OCI-LY1 (cell line): ENCODE results near the gene SPZ1.

ENCODE experiments used
- H2AFZ ChIP-seq: fragments of 200-600 bp; sonication (generic), shearing (Covaris generic); 2 replicates; pipeline ENCODE4 v1.6.0; 2014; ENCODE audit warnings: antibody characterized with exemption, mild to moderate bottlenecking, low read length
- H3F3A ChIP-seq: fragments of 200-600 bp; sonication (generic), shearing (Covaris generic); 2 replicates; pipeline ENCODE4 v1.6.0; 2014; ENCODE audit warnings: mild to moderate bottlenecking, antibody characterized with exemption, low read length, moderate library complexity; ENCODE audit not compliant: insufficient read depth
- H3K27ac ChIP-seq: fragments of 200-600 bp; sonication (generic); 2 replicates; pipeline ENCODE4 v1.5.1; 2014; ENCODE audit warnings: low read length, mixed run types, mild to moderate bottlenecking, low read depth; ENCODE audit not compliant: poor library complexity, severe bottlenecking
- H3K27me3 ChIP-seq: fragments of 200-600 bp; sonication (generic); 2 replicates; pipeline ENCODE4 v1.6.0; 2014; ENCODE audit warnings: antibody characterized with exemption, mild to moderate bottlenecking, low read length, moderate library complexity; ENCODE audit not compliant: insufficient read depth
- H3K36me3 ChIP-seq: fragments of 200-600 bp; sonication (generic); 2 replicates; pipeline ENCODE4 v1.6.1; 2014; ENCODE audit warnings: mild to moderate bottlenecking, antibody characterized with exemption, low read length, moderate library complexity, mixed read lengths; ENCODE audit not compliant: insufficient read depth
- H3K4me1 ChIP-seq: fragments of 200-600 bp; sonication (generic); 2 replicates; pipeline ENCODE4 v1.5.1; 2014; ENCODE audit warnings: mild to moderate bottlenecking, low read length, moderate library complexity; ENCODE audit not compliant: insufficient read depth, severe bottlenecking
- H3K4me2 ChIP-seq: fragments of 200-600 bp; sonication (generic), shearing (Covaris generic); 2 replicates; pipeline ENCODE4 v1.6.1; 2014; ENCODE audit warnings: low read length
- H3K4me3 ChIP-seq: fragments of 200-600 bp; sonication (generic); 2 replicates; pipeline ENCODE4 v1.5.1; 2014; ENCODE audit warnings: low read length, low read depth, mild to moderate bottlenecking, mixed read lengths; ENCODE audit not compliant: poor library complexity, severe bottlenecking
- H3K79me2 ChIP-seq: fragments of 200-600 bp; shearing (Covaris generic); 2 replicates; pipeline ENCODE4 v1.6.1; 2016; ENCODE audit warnings: mixed run types, low read length, mixed read lengths; ENCODE audit not compliant: insufficient read depth
- H3K9ac ChIP-seq: fragments of 200-600 bp; sonication (generic), shearing (Covaris generic); 2 replicates; pipeline ENCODE4 v1.6.1; 2014; ENCODE audit warnings: mild to moderate bottlenecking, low read length, mixed read lengths
- H3K9me2 ChIP-seq: fragments of 200-600 bp; sonication (generic), shearing (Covaris generic); 2 replicates; pipeline ENCODE4 v1.6.1; 2014; ENCODE audit warnings: low read depth, mild to moderate bottlenecking, low read length, mixed read lengths
- H3K9me3 ChIP-seq: fragments of 200-600 bp; shearing (Covaris generic); 2 replicates; pipeline ENCODE4 v1.6.1; 2014; ENCODE audit warnings: low read length, mixed read lengths
- H4K20me1 ChIP-seq: fragments of 200-600 bp; sonication (generic), shearing (Covaris generic); 2 replicates; pipeline ENCODE4 v1.6.0; 2016; ENCODE audit warnings: mild to moderate bottlenecking, low read length; ENCODE audit not compliant: insufficient read depth
- EZH2 ChIP-seq: fragments of 200-600 bp; sonication (generic), shearing (Covaris generic); IDR thresholded peaks from 2 replicates; pipeline ENCODE4 v1.8.0; 2017; ENCODE audit warnings: borderline replicate concordance, mixed run types, mild to moderate bottlenecking, antibody characterized with exemption, low read length, moderate library complexity, mixed read lengths
- TF ChIP-seq, protein P1 (sequence below): fragments of 200-600 bp; sonication (generic), shearing (Covaris generic); IDR thresholded peaks from 2 replicates; pipeline ENCODE4 v1.5.1; 2017; ENCODE audit warnings: mild to moderate bottlenecking, antibody characterized with exemption, low read length, moderate library complexity, mixed read lengths

Gene SPZ1

DNA sequence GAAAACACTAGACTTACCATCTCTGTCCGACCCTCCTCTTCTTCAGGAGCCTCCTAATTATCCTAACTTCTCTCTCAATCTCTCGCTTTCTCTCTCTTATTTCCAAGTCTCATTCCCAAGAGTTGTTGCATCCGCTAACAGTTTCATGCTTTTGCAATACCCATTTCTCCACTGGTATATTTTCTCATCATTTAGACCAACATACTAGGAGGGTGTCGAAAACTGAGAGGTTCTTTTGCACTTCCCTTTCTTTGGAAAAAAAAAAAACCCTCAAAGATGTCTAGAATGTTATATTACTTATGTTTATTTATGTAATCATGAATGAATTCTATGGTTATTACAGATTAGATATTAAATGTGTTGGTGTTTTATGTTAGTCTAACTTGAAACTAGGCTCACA is 35.9 kb downstream of the SPZ1 start:
- Histone ChIP-seq H3K27ac (no peak overlapping the region), H3K27me3 (no peaks in the 10 kb centered on the region), H3K4me2 (no peak overlapping the region), H3K9me2 (no peaks in the 10 kb centered on the region), H3K36me3 (no peaks in the 10 kb centered on the region), H3K4me3 (no peak overlapping the region), H2AFZ (no peak overlapping the region), H3F3A (no peaks in the 10 kb centered on the region), H3K9ac (no peak overlapping the region), H3K4me1 (no peaks in the 10 kb centered on the region), H3K79me2 (no peaks in the 10 kb centered on the region), H4K20me1 (no peaks in the 10 kb centered on the region), H3K9me3 (no peaks in the 10 kb centered on the region)
- no peak for TF ChIP-seq EZH2
- TF ChIP-seq, protein P1, sequence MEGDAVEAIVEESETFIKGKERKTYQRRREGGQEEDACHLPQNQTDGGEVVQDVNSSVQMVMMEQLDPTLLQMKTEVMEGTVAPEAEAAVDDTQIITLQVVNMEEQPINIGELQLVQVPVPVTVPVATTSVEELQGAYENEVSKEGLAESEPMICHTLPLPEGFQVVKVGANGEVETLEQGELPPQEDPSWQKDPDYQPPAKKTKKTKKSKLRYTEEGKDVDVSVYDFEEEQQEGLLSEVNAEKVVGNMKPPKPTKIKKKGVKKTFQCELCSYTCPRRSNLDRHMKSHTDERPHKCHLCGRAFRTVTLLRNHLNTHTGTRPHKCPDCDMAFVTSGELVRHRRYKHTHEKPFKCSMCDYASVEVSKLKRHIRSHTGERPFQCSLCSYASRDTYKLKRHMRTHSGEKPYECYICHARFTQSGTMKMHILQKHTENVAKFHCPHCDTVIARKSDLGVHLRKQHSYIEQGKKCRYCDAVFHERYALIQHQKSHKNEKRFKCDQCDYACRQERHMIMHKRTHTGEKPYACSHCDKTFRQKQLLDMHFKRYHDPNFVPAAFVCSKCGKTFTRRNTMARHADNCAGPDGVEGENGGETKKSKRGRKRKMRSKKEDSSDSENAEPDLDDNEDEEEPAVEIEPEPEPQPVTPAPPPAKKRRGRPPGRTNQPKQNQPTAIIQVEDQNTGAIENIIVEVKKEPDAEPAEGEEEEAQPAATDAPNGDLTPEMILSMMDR = no peak

DNA sequence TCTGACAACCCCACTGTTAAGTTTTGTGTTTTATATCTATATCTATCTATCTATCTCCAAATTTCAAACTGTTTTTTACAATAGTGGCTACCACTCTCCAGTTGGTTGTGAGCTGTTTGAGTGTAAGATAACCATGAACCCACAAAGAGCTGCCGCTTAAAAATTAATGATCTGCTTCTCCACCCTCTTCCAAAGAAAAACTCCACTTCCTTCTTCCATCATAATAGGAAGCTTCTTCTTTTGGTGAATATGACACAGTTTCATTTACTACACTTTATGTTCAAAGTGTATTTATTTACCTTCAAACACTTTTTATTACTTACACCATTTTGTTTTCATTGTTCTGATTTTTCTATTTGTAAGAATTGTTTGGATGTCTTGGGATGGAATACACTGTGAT is 37.9 kb downstream of the SPZ1 start:
- Histone ChIP-seq H3K79me2 (no peaks in the 10 kb centered on the region), H3K9me3 (no peaks in the 10 kb centered on the region), H2AFZ (no peak overlapping the region), H3K9me2 (no peaks in the 10 kb centered on the region), H3K27me3 (no peaks in the 10 kb centered on the region), H3K36me3 (no peaks in the 10 kb centered on the region), H4K20me1 (no peaks in the 10 kb centered on the region), H3K4me3 (no peak overlapping the region), H3K4me2 (no peak overlapping the region), H3K4me1 (no peaks in the 10 kb centered on the region), H3F3A (no peaks in the 10 kb centered on the region), H3K27ac (no peak overlapping the region), H3K9ac (no peak overlapping the region)
- TF ChIP-seq, protein P1 = no peak
- TF ChIP-seq EZH2 = no peak

DNA sequence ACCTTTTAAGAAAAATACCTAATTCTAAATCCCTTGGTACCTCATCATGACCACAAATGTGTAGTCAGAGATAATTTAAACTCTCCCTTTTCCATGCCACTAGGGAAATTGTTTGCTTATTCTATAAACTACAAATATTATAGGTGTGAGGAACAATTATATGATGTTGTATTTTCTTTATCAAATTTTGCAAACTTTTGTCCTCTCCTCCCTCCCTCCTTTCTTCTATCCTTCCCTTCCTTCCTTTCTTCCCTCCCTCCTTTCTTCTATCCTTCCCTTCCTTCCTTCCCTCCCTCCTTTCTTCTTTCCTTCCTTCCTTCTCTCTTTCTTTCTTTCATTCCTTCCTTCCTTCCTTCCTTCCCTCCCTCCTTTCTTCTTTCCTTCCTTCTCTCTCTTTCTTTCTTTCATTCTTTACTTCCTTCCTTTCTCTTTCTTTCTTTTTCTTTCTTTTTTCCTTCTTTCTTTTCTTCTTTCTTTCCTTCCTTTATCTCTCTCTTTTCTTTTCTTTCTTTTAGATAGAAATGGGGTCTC is 41.2 kb downstream of the SPZ1 start:
- Histone ChIP-seq H4K20me1 (no peaks in the 10 kb centered on the region), H3K4me3 (no peak overlapping the region), H3K9ac (no peak overlapping the region), H3K9me2 (no peaks in the 10 kb centered on the region), H3K79me2 (no peaks in the 10 kb centered on the region), H3K27me3 (no peaks in the 10 kb centered on the region), H2AFZ (no peak overlapping the region), H3K4me1 (no peaks in the 10 kb centered on the region), H3K9me3 (no peaks in the 10 kb centered on the region), H3F3A (no peaks in the 10 kb centered on the region), H3K4me2 (no peak overlapping the region), H3K27ac (no peak overlapping the region), H3K36me3 (no peaks in the 10 kb centered on the region)
- TF ChIP-seq, protein P1 = no peak
- no peak for TF ChIP-seq EZH2
